ENCODE results near the gene CRHR1.

- TF ChIP-seq CTCF (conservative IDR thresholded peaks at IDR 0.05; ENCODE audit: low read depth, low read length) (no peak), EZH2phosphoT487 (IDR thresholded peaks at IDR 0.05; ENCODE audit: borderline replicate concordance, low read length) (no peak)
Measured at GRCh38 chr17:45861165-45861564, 77.0 kb downstream of the CRHR1 start.

Measured in PC-3 (cell line).